H1 (cell line): Measurements from ENCODE around the gene PRSS22. TPM values are rescaled to one million over a fixed set of nuclear protein-coding genes. Genes with fewer than 3 reads are reported as not detected.

Source experiments
- polyA plus RNA-seq, 7 experiments: library from polyadenylated mRNA; depleted of rRNA in 3 of 7; stranded (reverse) in 5 of 7; unstranded in 2 of 7; fragments of >200 nt in 5 of 7; fragments of 200-250 nt in 2 of 7; gene quantifications; 1 replicate in 5 of 7; 2 replicates in 1 of 7; 4 replicates in 1 of 7; pipeline versions ENCODE4 v1.2.1 to v1.2.3, GENCODE V29; 2011 to 2013; ENCODE audit warnings: missing spikeins in 2 of 7, mixed read lengths in 2 of 7
- total RNA-seq: library from RNA; stranded (reverse); fragmentation: NEBNext Ultra II Directional; extraction: Animal tissue kit (Norgen Biotek cat#: 25700); gene quantifications from 2 replicates; pipeline ENCODE4 v1.2.1, GENCODE V29; 2021
- TF ChIP-seq, protein P1 (sequence below), 3 experiments: IDR thresholded peaks; 1 replicate in 2 of 3; 2 replicates in 1 of 3; pipeline versions ENCODE4 v1.5.1 to v1.6.1; 2011; ENCODE audit warnings: low read length in 3 of 3, mild to moderate bottlenecking in 3 of 3, inconsistent platforms in 2 of 3, low read depth in 1 of 3, moderate library complexity in 1 of 3; ENCODE audit not compliant: insufficient read depth in 1 of 3; ENCODE audit errors: control extremely low read depth in 1 of 3

PRSS22 gene
- total and polyA plus RNA-seq, 2 of the 8 experiments (the other 6 are each of a cell fraction or from before 2014, with no cell fraction given) = 4.0 to 4.4 TPM

DNA sequence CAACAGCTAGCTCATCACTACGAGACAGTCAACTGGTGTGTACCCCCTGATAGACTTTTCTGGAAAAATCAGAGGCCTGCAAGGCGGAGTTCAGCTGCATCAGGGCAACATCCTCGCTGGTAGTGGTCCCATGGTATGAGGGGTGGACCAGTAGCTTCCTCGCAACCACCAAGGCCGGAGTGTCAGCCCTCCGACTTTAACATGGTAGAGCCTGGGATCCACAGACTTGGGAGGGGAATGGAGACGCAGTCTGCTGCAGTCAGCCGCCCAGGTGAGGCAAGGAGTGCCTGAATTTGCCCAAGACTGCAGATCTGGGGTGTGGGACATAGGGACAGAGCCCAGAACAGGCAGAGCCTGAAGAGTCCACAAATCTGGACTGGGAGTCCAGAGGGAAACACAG, 14.4 kb downstream of the PRSS22 start (continued):
- TF ChIP-seq, protein P1, sequence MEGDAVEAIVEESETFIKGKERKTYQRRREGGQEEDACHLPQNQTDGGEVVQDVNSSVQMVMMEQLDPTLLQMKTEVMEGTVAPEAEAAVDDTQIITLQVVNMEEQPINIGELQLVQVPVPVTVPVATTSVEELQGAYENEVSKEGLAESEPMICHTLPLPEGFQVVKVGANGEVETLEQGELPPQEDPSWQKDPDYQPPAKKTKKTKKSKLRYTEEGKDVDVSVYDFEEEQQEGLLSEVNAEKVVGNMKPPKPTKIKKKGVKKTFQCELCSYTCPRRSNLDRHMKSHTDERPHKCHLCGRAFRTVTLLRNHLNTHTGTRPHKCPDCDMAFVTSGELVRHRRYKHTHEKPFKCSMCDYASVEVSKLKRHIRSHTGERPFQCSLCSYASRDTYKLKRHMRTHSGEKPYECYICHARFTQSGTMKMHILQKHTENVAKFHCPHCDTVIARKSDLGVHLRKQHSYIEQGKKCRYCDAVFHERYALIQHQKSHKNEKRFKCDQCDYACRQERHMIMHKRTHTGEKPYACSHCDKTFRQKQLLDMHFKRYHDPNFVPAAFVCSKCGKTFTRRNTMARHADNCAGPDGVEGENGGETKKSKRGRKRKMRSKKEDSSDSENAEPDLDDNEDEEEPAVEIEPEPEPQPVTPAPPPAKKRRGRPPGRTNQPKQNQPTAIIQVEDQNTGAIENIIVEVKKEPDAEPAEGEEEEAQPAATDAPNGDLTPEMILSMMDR (IDR thresholded peaks at IDR 0.05; ENCODE audit: control extremely low read depth in 1 of 3, insufficient read depth in 1 of 3, low read depth in 1 of 3, low read length in 3 of 3) = no peak
